ENCODE results near the gene PHF14. TPM values are rescaled to one million over a fixed set of nuclear protein-coding genes. Genes with fewer than 3 reads are reported as not detected.

PHF14 gene
- total RNA-seq, 1 donor from 2014 or later: 23.1 TPM

- Mint-ChIP-seq H3K9me3 (ENCODE audit: low read depth) (no peaks in the 10 kb centered on the region), H3K27ac (ENCODE audit: unreplicated experiment) (no peak overlapping the region), H3K27me3 (ENCODE audit: low read depth) (no peaks in the 10 kb centered on the region), H3K4me3 (ENCODE audit: unreplicated experiment) (no peak overlapping the region), H3K4me1 (ENCODE audit: low read depth) (no peaks in the 10 kb centered on the region), H3K36me3 (ENCODE audit: low read depth) (peaks cover 4% of the 10 kb centered on the region)
- no peak for TF ChIP-seq CTCF (IDR thresholded peaks at IDR 0.05)
- DNase-seq (ENCODE audit: low spot score): no peak
Observed at GRCh38 chr7:11005202-11005601, 31.5 kb downstream of the PHF14 start.

- no peak overlapping the region for H3K27ac Mint-ChIP-seq (ENCODE audit: unreplicated experiment)
- no peaks in the 10 kb centered on the region for H3K9me3 Mint-ChIP-seq (ENCODE audit: low read depth)
- H3K36me3 Mint-ChIP-seq (ENCODE audit: low read depth): peaks cover 4% of the 10 kb centered on the region
- TF ChIP-seq CTCF (IDR thresholded peaks at IDR 0.05): no peak
- H3K27me3 Mint-ChIP-seq (ENCODE audit: low read depth): no peaks in the 10 kb centered on the region
- DNase-seq (ENCODE audit: low spot score): no peak
- no peaks in the 10 kb centered on the region for H3K4me1 Mint-ChIP-seq (ENCODE audit: low read depth)
- H3K4me3 Mint-ChIP-seq (ENCODE audit: unreplicated experiment): no peak overlapping the region
Observed at GRCh38 chr7:11006291-11006690, 32.6 kb downstream of the PHF14 start.

DNA sequence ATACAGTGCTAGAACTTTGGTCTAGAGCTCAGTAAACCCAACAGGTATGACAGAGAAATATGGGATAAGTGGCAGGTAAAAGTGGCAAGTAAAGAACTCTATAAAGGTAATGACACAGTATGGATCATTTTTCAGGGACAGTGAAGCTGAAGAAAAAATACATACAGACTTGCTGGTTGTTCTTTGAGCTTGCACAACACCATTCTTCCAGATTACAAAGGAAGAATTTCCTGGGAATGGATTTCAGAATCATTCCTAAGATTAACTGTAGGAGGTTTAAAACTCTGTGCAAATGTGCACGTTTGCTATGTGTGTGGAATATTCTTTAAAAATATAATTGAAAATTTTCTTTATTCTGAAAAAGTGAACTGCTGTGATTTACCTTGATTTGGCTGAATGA, 36.0 kb downstream of the PHF14 start:
- Mint-ChIP-seq H3K27ac (ENCODE audit: unreplicated experiment) (no peak overlapping the region), H3K27me3 (ENCODE audit: low read depth) (no peaks in the 10 kb centered on the region), H3K36me3 (ENCODE audit: low read depth) (peaks cover 10% of the 10 kb centered on the region), H3K9me3 (ENCODE audit: low read depth) (no peaks in the 10 kb centered on the region), H3K4me1 (ENCODE audit: low read depth) (peaks cover 4% of the 10 kb centered on the region), H3K4me3 (ENCODE audit: unreplicated experiment) (no peak overlapping the region)
- DNase-seq (ENCODE audit: low spot score): no peak
- TF ChIP-seq CTCF (IDR thresholded peaks at IDR 0.05): no peak

- Mint-ChIP-seq H3K9me3 (ENCODE audit: low read depth) (peaks cover 10% of the 10 kb centered on the region), H3K36me3 (ENCODE audit: low read depth) (peaks cover 30% of the 10 kb centered on the region), H3K4me1 (ENCODE audit: low read depth) (no peaks in the 10 kb centered on the region), H3K27me3 (ENCODE audit: low read depth) (no peaks in the 10 kb centered on the region), H3K27ac (ENCODE audit: unreplicated experiment) (no peak overlapping the region), H3K4me3 (ENCODE audit: unreplicated experiment) (no peak overlapping the region)
- no peak for DNase-seq (ENCODE audit: low spot score)
- TF ChIP-seq CTCF (IDR thresholded peaks at IDR 0.05): no peak
Observed at GRCh38 chr7:11021468-11021867, 47.8 kb downstream of the PHF14 start.

- DNase-seq (ENCODE audit: low spot score): no peak
- peaks cover 17% of the 10 kb centered on the region for H3K36me3 Mint-ChIP-seq (ENCODE audit: low read depth)
- no peak overlapping the region for H3K27ac Mint-ChIP-seq (ENCODE audit: unreplicated experiment)
Observed at GRCh38 chr7:11026452-11027359, 53.0 kb downstream of the PHF14 start.

More at GRCh38 chr7:11026452-11027359, 53.0 kb downstream of the PHF14 start:
- Mint-ChIP-seq H3K9me3 (ENCODE audit: low read depth) (peaks cover 3% of the 10 kb centered on the region), H3K27me3 (ENCODE audit: low read depth) (no peaks in the 10 kb centered on the region), H3K4me3 (ENCODE audit: unreplicated experiment) (no peak overlapping the region), H3K4me1 (ENCODE audit: low read depth) (no peaks in the 10 kb centered on the region)
- TF ChIP-seq CTCF (IDR thresholded peaks at IDR 0.05): no peak
